Esophagus muscularis mucosa (tissue), 4 donors: Measurements from ENCODE around the gene PLCB3. TPM values are rescaled to one million over a fixed set of nuclear protein-coding genes. Genes with fewer than 3 reads are reported as not detected.

ENCODE experiments used
- DNase-seq: peaks from one replicate; pipeline ENCODE4 v3.0.0-alpha.2; 2017; ENCODE audit errors: extremely low spot score
- H3K27ac ChIP-seq, 4 donors: fragments of 200-600 bp; sonication (generic); replicated peaks in 1 of 4; 1 replicate in 3 of 4; 2 replicates in 1 of 4; pipeline ENCODE4 v1.5.1; 2016 to 2019; ENCODE audit warnings: mild to moderate bottlenecking in 1 of 4
- H3K27me3 ChIP-seq, 4 donors: fragments of 200-600 bp; sonication (generic); one replicate each; pipeline versions ENCODE4 v1.5.1 to v1.6.0; 2016 to 2019
- H3K36me3 ChIP-seq, 4 donors: fragments of 200-600 bp; sonication (generic); one replicate each; pipeline ENCODE4 v1.5.1; 2016 to 2019
- H3K4me1 ChIP-seq, 4 donors: fragments of 200-600 bp; sonication (generic); one replicate each; pipeline ENCODE4 v1.5.1; 2016 to 2019
- H3K4me3 ChIP-seq, 4 donors: fragments of 200-600 bp; sonication (generic); 1 replicate in 2 of 4; 2 replicates in 2 of 4; pipeline ENCODE4 v1.5.1; 2016 to 2019; ENCODE audit warnings: mild to moderate bottlenecking in 4 of 4, moderate library complexity in 1 of 4
- H3K9me3 ChIP-seq, 4 donors: fragments of 200-600 bp; sonication (generic); 1 replicate in 3 of 4; 2 replicates in 1 of 4; pipeline ENCODE4 v1.5.1; 2016 to 2019
- CTCF ChIP-seq, 3 experiments: fragments of 200-600 bp in 2 of 3; fragments of 450-650 bp in 1 of 3; sonication (generic) in 2 of 3; IDR thresholded peaks; one replicate each; pipeline ENCODE4 v1.5.1; 2017 to 2019; ENCODE audit warnings: antibody characterized with exemption in 3 of 3, mild to moderate bottlenecking in 2 of 3, moderate library complexity in 1 of 3
- EP300 ChIP-seq: sonication (generic); formaldehyde crosslinking; IDR thresholded peaks from one replicate; pipeline ENCODE4 v1.6.1; 2017; ENCODE audit warnings: antibody characterized with exemption
- POLR2A ChIP-seq: fragments of 450-650 bp; IDR thresholded peaks from one replicate; pipeline ENCODE4 v1.6.1; 2017; ENCODE audit warnings: antibody characterized with exemption, moderate library complexity, mild to moderate bottlenecking, low read depth
- POLR2AphosphoS5 ChIP-seq, 2 donors: sonication (generic); formaldehyde crosslinking; IDR thresholded peaks; one replicate each; pipeline ENCODE4 v1.6.1; 2017; ENCODE audit warnings: antibody characterized with exemption in 2 of 2
- WGBS: methylation state at CpG from one replicate; pipeline ENCODE4 v1.1.5; 2018; 5-methylcytosine and 5-hydroxymethylcytosine counted together
- intact Hi-C: fragments of 100-400 bp; cut with DNase I; formaldehyde crosslinking; loops from one replicate; pipeline ENCODE4 v1.15.1; 2023
- total RNA-seq, 4 donors: library from RNA; depleted of rRNA; stranded (reverse); fragments of >200 nt; gene quantifications; one replicate each; pipeline versions ENCODE4 v1.1.0 to v1.2.1, GENCODE V29; 2016

Gene PLCB3
- total RNA-seq, 4 donors from 2014 or later, result 18.9 to 36.5 (median 25.3) TPM

GRCh38 chr11:64231546-64231945 lies 19.8 kb upstream of the PLCB3 start:
- DNase-seq, result no peak
- WGBS, result 88% methylated on average over 7 of the region's 7 CpGs
- intact Hi-C loops, result no loop called here
- H3K4me1 ChIP-seq, result peaks cover 47 to 87% (median 85%) of the 10 kb centered on the region in 4 donors
- peaks cover 0 to 7% (median 0%) of the 10 kb centered on the region in 4 donors for H3K36me3 ChIP-seq
- H3K4me3 ChIP-seq, result no peak overlapping the region
- H3K27ac ChIP-seq, result peak overlapping the region; percentile 90 to 96 (median 93)
- no peaks in the 10 kb centered on the region for H3K9me3 ChIP-seq
- no peaks in the 10 kb centered on the region for H3K27me3 ChIP-seq
- TF ChIP-seq POLR2A (no peak), CTCF (IDR thresholded peaks at IDR 0.05) (no peak), EP300 (no peak), POLR2AphosphoS5 (IDR thresholded peaks at IDR 0.05) (no peak)

- no peak overlapping the region for H3K4me3 ChIP-seq
- peaks cover 39 to 80% (median 77%) of the 10 kb centered on the region in 4 donors for H3K4me1 ChIP-seq
- TF ChIP-seq POLR2A, result no peak
- no peak for TF ChIP-seq EP300
- no peak for TF ChIP-seq POLR2AphosphoS5 (IDR thresholded peaks at IDR 0.05)
- no peak for TF ChIP-seq CTCF (IDR thresholded peaks at IDR 0.05)
- H3K9me3 ChIP-seq, result no peaks in the 10 kb centered on the region
- H3K36me3 ChIP-seq, result peaks cover 3 to 16% (median 3%) of the 10 kb centered on the region in 4 donors
- 82% methylated on average over 15 of the region's 15 CpGs for WGBS
- peak overlapping the region; percentile 40 to 96 (median 92) for H3K27ac ChIP-seq
- DNase-seq, result no peak
- intact Hi-C loops, result no loop called here
- H3K27me3 ChIP-seq, result no peaks in the 10 kb centered on the region
Measured at GRCh38 chr11:64232182-64232966, 19.0 kb upstream of the PLCB3 start.

- Histone ChIP-seq H3K9me3 (no peaks in the 10 kb centered on the region), H3K36me3 (peaks cover 8 to 21% (median 9%) of the 10 kb centered on the region in 4 donors), H3K4me1 (peaks cover 33 to 77% (median 71%) of the 10 kb centered on the region in 4 donors), H3K27ac (peak overlapping the region; percentile 40 to 96 (median 90)), H3K4me3 (no peak overlapping the region), H3K27me3 (no peaks in the 10 kb centered on the region)
- TF ChIP-seq CTCF (IDR thresholded peaks at IDR 0.05), result no peak
- TF ChIP-seq POLR2AphosphoS5 (IDR thresholded peaks at IDR 0.05), result no peak
- no peak for TF ChIP-seq POLR2A
- no peak for TF ChIP-seq EP300
- no peak for DNase-seq
- WGBS, result 88% methylated on average over 8 of the region's 8 CpGs
- intact Hi-C loops, result no loop called here
Measured at GRCh38 chr11:64232967-64233315, 18.4 kb upstream of the PLCB3 start.

GRCh38 chr11:64233913-64234586 lies 17.3 kb upstream of the PLCB3 start, which contains the start of gene VEGFB:
VEGFB (plus strand) TSS chr11:64234584; CDS start chr11:64234834, 250 bp downstream.
- Histone ChIP-seq H3K27ac (peak within 1 kb of the TSS; percentile 89 to 96 (median 93)), H3K4me3 (peak within 1 kb of the TSS; percentile 75 to 96 (median 89)), H3K27me3 (no peaks in the 10 kb centered on the region), H3K4me1 (peaks cover 32 to 68% (median 62%) of the 10 kb centered on the region in 4 donors), H3K36me3 (peaks cover 17 to 32% (median 20%) of the 10 kb centered on the region in 4 donors), H3K9me3 (no peaks in the 10 kb centered on the region)
- TF ChIP-seq POLR2A (no peak), POLR2AphosphoS5 (IDR thresholded peaks at IDR 0.05) (peak; percentile 61 to 79), CTCF (IDR thresholded peaks at IDR 0.05) (no peak)
- intact Hi-C loops, result no loop called here
- 7% methylated on average over 7 of the region's 62 CpGs for WGBS
- DNase-seq, result peak; percentile 93
